GM19043 (cell line): ENCODE data around the gene PRUNE1.

Source experiments
- ATAC-seq: cut with Tn5 transposase; IDR thresholded peaks from one replicate; pipeline ENCODE4 v1.9.1; 2021; ENCODE audit warnings: low read depth; ENCODE audit not compliant: unreplicated experiment

PRUNE1 gene

DNA sequence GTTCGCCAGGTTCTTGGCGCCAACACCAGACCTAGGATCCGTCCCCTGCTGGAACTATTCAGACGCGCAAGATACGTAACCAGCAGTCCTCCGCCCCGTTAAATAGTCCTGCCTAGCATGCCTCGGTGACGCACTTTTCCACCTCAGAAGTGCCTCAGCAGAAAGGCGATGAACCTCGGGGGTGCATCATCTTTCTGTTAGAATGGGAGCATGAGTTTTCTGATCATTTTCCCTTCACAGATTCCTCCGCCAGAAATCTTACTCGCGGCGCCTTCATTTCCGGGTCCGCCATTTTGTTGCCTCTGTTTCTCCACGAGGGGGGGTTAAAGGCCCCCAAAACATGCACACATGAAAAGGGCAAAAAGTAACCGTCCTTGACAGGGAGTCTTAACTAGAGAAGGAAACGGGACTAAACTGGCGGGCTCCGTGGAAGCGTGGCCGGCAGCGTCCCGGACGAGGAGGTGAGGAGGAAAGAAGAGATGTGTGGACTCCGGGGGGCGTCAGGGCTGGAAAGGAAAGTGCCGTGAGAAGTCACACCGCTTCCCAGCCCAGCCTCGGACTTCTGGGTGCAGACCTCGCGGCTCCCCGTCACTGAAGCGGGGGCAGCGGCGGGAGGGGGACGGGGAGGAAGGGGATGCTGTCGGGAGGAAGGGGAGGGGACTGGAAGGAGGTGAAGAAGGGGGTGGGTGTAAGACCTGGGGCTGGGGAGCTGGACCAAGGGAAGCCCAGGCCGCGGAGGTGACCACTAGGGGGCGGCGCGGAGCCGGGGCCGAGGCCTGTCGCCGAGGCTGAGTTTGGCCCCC, 62.4 kb downstream of the PRUNE1 start, which contains the start of gene GABPB2:
GABPB2 (plus strand) TSS at position 288 of the 803 bp plus-strand sequence. CDS start 17,429 bp downstream, outside the sequence.
- peak; percentile 79 for ATAC-seq

DNA sequence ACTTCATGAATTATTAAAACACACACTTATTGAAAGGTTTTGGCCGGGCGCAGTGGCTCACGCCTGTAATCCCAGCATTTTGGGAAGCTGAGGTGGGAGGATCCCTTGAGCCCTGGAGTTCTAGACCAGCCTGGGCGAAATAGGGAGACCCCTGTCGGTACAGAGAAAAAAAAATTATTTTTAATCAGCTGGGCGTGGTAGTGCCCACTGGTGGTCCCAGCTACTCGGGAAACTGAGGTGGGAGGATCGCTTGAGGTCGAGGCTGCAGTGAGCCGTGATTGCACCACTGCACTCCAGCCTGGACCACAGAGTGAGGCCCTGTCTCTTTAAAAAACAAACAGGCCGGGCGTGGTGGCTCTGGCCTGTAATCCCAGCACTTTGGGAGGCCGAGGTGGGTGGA, 64.0 kb downstream of the PRUNE1 start:
- ATAC-seq, result no peak
